SJSA1 (cell line): ENCODE measurements around the gene EIF4E3. TPM values are rescaled to one million over a fixed set of nuclear protein-coding genes. Genes with fewer than 3 reads are reported as not detected.
A peak's percentile ranks its signal among the peaks of the same experiment; 100 is the strongest.

Experiments used
- DNase-seq, 2 experiments: peaks; one replicate each; pipeline ENCODE4 v3.0.0-alpha.2; 2015 to 2020; ENCODE audit warnings: low spot score in 2 of 2, low read depth in 1 of 2
- H3K27ac ChIP-seq: fragments of 250-450 bp; sonication (Bioruptor Pico); 2 replicates; pipeline ENCODE4 v1.5.1; 2020; ENCODE audit warnings: mild to moderate bottlenecking, moderate library complexity
- H3K27me3 ChIP-seq: fragments of 250-450 bp; sonication (Bioruptor Pico); replicated peaks from 2 replicates; pipeline ENCODE4 v1.5.1; 2020; ENCODE audit warnings: mild to moderate bottlenecking, moderate library complexity
- H3K36me3 ChIP-seq: fragments of 250-450 bp; sonication (Bioruptor Pico); 2 replicates; pipeline ENCODE4 v1.5.1; 2020; ENCODE audit warnings: mild to moderate bottlenecking
- H3K4me1 ChIP-seq: fragments of 250-450 bp; sonication (Bioruptor Pico); replicated peaks from 2 replicates; pipeline ENCODE4 v1.6.1; 2021; ENCODE audit warnings: mild to moderate bottlenecking
- H3K4me3 ChIP-seq: fragments of 250-450 bp; sonication (Bioruptor Pico); 2 replicates; pipeline ENCODE4 v1.5.1; 2020; ENCODE audit warnings: mild to moderate bottlenecking
- H3K9me3 ChIP-seq: fragments of 250-450 bp; sonication (Bioruptor Pico); replicated peaks from 2 replicates; pipeline ENCODE4 v1.5.1; 2020; ENCODE audit warnings: mild to moderate bottlenecking
- total RNA-seq: library from RNA; depleted of rRNA; stranded (reverse); fragments of >200 nt; shearing (Covaris generic); gene quantifications from 2 replicates; pipeline ENCODE4 v1.2.3, GENCODE V29; 2014; rRNA removed

The EIF4E3 gene
- 0.91 and 2.3 TPM in 2 replicates for total RNA-seq

GRCh38 chr3:71725271-71725991, at the start of gene EIF4E3:
EIF4E3 (minus strand) TSS chr3:71725402; CDS start chr3:71725367, 35 bp downstream.
- Histone ChIP-seq H3K27ac (no peak within 1 kb of the TSS), H3K36me3 (no peaks in the 10 kb centered on the region; the same call in 1 of the 2 replicates), H3K4me1 (peaks cover 26% of the 10 kb centered on the region), H3K4me3 (peak within 1 kb of the TSS; percentile 86), H3K9me3 (no peaks in the 10 kb centered on the region), H3K27me3 (no peaks in the 10 kb centered on the region)
- peak in 1 of 2 experiments; percentile 22 for DNase-seq

DNA sequence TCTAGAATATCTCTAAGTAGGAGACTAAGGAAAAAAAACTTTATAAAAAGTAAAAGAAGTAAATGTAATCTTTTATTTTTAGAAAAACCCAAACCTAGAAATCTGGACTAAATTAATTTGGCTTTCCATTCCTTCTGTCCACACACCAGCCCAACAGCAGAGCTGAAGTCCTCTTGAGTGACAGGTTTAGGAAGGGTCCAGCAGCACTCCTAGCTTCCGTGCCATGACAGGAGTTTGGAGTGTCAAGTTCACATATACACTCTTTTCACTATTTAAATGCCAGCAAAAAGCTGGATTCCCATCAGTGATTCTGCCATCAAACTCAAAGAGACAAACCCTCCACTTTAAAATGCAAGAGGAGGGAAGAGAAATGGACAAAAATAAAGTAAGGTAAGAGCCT, 46.7 kb upstream of the EIF4E3 start:
- Histone ChIP-seq H3K36me3 (no peaks in the 10 kb centered on the region), H3K27ac (no peak overlapping the region), H3K9me3 (no peaks in the 10 kb centered on the region), H3K4me1 (no peaks in the 10 kb centered on the region), H3K27me3 (peaks cover 15% of the 10 kb centered on the region), H3K4me3 (no peak overlapping the region)
- no peak for DNase-seq

GRCh38 chr3:71771126-71771525, 45.9 kb upstream of the EIF4E3 start:
- H3K27ac ChIP-seq = no peak overlapping the region
- H3K27me3 ChIP-seq = peaks cover 15% of the 10 kb centered on the region
- no peak for DNase-seq
- H3K9me3 ChIP-seq = no peaks in the 10 kb centered on the region
- H3K4me3 ChIP-seq = no peak overlapping the region
- no peaks in the 10 kb centered on the region for H3K36me3 ChIP-seq
- no peaks in the 10 kb centered on the region for H3K4me1 ChIP-seq

GRCh38 chr3:71763426-71763825, 38.2 kb upstream of the EIF4E3 start:
- H3K9me3 ChIP-seq = no peaks in the 10 kb centered on the region
- no peaks in the 10 kb centered on the region for H3K36me3 ChIP-seq
- no peak for DNase-seq
- H3K4me1 ChIP-seq = no peaks in the 10 kb centered on the region
- peaks cover 13% of the 10 kb centered on the region for H3K27me3 ChIP-seq
- H3K4me3 ChIP-seq = no peak overlapping the region
- H3K27ac ChIP-seq = no peak overlapping the region

- DNase-seq = no peak
- Histone ChIP-seq H3K4me3 (no peak overlapping the region), H3K4me1 (no peaks in the 10 kb centered on the region), H3K9me3 (no peaks in the 10 kb centered on the region), H3K27me3 (peaks cover 38% of the 10 kb centered on the region), H3K36me3 (no peaks in the 10 kb centered on the region), H3K27ac (no peak overlapping the region)
Measured at GRCh38 chr3:71760140-71760539, 34.9 kb upstream of the EIF4E3 start.

GRCh38 chr3:71759401-71759800, 34.2 kb upstream of the EIF4E3 start:
- Histone ChIP-seq H3K4me1 (no peaks in the 10 kb centered on the region; the same call in 1 of the 2 replicates), H3K27ac (no peak overlapping the region), H3K27me3 (peaks cover 41% of the 10 kb centered on the region), H3K4me3 (no peak overlapping the region), H3K9me3 (no peaks in the 10 kb centered on the region), H3K36me3 (no peaks in the 10 kb centered on the region)
- DNase-seq = no peak

GRCh38 chr3:71758091-71758490, 32.9 kb upstream of the EIF4E3 start:
- no peaks in the 10 kb centered on the region for H3K9me3 ChIP-seq
- no peak overlapping the region for H3K27ac ChIP-seq
- H3K4me3 ChIP-seq = no peak overlapping the region
- no peak for DNase-seq
- peaks cover 5% of the 10 kb centered on the region; the same call in 1 of the 2 replicates for H3K4me1 ChIP-seq
- H3K27me3 ChIP-seq = peaks cover 42% of the 10 kb centered on the region
- no peaks in the 10 kb centered on the region for H3K36me3 ChIP-seq

DNA sequence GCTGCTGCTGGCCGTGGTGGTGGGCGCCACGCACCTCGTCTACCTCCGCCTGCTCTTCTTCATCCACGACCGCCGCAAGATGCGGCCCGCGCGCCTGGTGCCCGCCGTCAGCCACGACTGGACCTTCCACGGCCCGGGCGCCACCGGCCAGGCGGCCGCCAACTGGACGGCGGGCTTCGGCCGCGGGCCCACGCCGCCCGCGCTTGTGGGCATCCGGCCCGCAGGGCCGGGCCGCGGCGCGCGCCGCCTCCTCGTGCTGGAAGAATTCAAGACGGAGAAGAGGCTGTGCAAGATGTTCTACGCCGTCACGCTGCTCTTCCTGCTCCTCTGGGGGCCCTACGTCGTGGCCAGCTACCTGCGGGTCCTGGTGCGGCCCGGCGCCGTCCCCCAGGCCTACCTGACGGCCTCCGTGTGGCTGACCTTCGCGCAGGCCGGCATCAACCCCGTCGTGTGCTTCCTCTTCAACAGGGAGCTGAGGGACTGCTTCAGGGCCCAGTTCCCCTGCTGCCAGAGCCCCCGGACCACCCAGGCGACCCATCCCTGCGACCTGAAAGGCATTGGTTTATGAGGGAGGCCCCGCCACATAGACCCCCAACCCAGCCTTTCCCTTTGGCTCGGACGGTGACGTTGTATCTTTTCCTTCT, 29.5 kb upstream of the EIF4E3 start:
- H3K36me3 ChIP-seq = no peaks in the 10 kb centered on the region
- H3K4me1 ChIP-seq = peaks cover 5% of the 10 kb centered on the region; the same call in 1 of the 2 replicates
- H3K27me3 ChIP-seq = peaks cover 47% of the 10 kb centered on the region
- DNase-seq = no peak
- H3K9me3 ChIP-seq = no peaks in the 10 kb centered on the region
- no peak overlapping the region for H3K4me3 ChIP-seq
- no peak overlapping the region for H3K27ac ChIP-seq

GRCh38 chr3:71753701-71754609, 28.8 kb upstream of the EIF4E3 start, which contains the start of gene GPR27:
GPR27 (plus strand) TSS chr3:71753855; CDS start chr3:71754050, 195 bp downstream.
- H3K4me3 ChIP-seq = peak within 1 kb of the TSS; percentile 30
- H3K4me1 ChIP-seq = peaks cover 5% of the 10 kb centered on the region; the same call in 1 of the 2 replicates
- H3K9me3 ChIP-seq = no peaks in the 10 kb centered on the region
- peaks cover 47% of the 10 kb centered on the region for H3K27me3 ChIP-seq
- no peak within 1 kb of the TSS for H3K27ac ChIP-seq
- H3K36me3 ChIP-seq = no peaks in the 10 kb centered on the region
- DNase-seq = peak in 1 of 2 experiments; percentile 9

- peaks cover 5% of the 10 kb centered on the region; the same call in 1 of the 2 replicates for H3K4me1 ChIP-seq
- no peaks in the 10 kb centered on the region for H3K36me3 ChIP-seq
- H3K27ac ChIP-seq = no peak overlapping the region
- H3K4me3 ChIP-seq = peak overlapping the region; percentile 30
- no peaks in the 10 kb centered on the region for H3K9me3 ChIP-seq
- no peak for DNase-seq
- peaks cover 46% of the 10 kb centered on the region for H3K27me3 ChIP-seq
Measured at GRCh38 chr3:71752831-71753700, 27.9 kb upstream of the EIF4E3 start.

- Histone ChIP-seq H3K36me3 (no peaks in the 10 kb centered on the region), H3K9me3 (no peaks in the 10 kb centered on the region), H3K27ac (no peak overlapping the region), H3K4me1 (peaks cover 5% of the 10 kb centered on the region; the same call in 1 of the 2 replicates), H3K27me3 (peaks cover 36% of the 10 kb centered on the region), H3K4me3 (no peak overlapping the region)
- no peak for DNase-seq
Measured at GRCh38 chr3:71751602-71752001, 26.4 kb upstream of the EIF4E3 start.

DNA sequence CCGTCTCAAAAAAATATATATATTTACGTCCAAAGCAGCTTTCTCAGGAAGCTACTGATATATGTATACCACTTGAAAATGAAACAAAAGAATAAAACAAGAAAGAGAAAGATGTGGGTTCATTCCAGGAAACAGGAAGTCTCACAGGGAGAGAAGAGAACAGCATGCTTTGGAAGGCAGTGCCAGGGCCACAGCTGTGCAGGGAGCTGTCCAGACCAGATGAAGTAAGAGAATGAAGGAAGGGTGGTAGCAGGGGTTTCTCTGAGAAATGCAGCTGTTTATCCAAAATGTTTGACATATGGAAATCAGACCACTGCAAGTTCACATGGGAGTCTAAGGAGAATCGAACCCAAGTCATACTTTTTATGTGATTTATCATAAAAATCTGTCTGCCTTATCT, 19.5 kb upstream of the EIF4E3 start:
- H3K4me3 ChIP-seq = no peak overlapping the region

GRCh38 chr3:71742621-71743020, 17.4 kb upstream of the EIF4E3 start:
- H3K36me3 ChIP-seq = no peaks in the 10 kb centered on the region

More for the DNA sequence above, 19.5 kb upstream of the EIF4E3 start:
- H3K9me3 ChIP-seq = no peaks in the 10 kb centered on the region; the same call in 1 of the 2 replicates
- no peaks in the 10 kb centered on the region for H3K27me3 ChIP-seq
- DNase-seq = no peak
- no peaks in the 10 kb centered on the region for H3K36me3 ChIP-seq
- no peaks in the 10 kb centered on the region for H3K4me1 ChIP-seq
- no peak overlapping the region for H3K27ac ChIP-seq

More at GRCh38 chr3:71742621-71743020, 17.4 kb upstream of the EIF4E3 start:
- Histone ChIP-seq H3K27ac (no peak overlapping the region), H3K4me1 (no peaks in the 10 kb centered on the region), H3K27me3 (no peaks in the 10 kb centered on the region; the same call in 1 of the 2 replicates), H3K4me3 (no peak overlapping the region), H3K9me3 (no peaks in the 10 kb centered on the region; the same call in 1 of the 2 replicates)
- DNase-seq = no peak
